ENCODE results near the gene GIGYF1. TPM values are rescaled to one million over a fixed set of nuclear protein-coding genes. Genes with fewer than 3 reads are reported as not detected.

GIGYF1 gene
- total and polyA plus RNA-seq, 2 of the 13 experiments (the other 11 are each of a cell fraction or from before 2014, with no cell fraction given): 7.6 to 16.1 TPM

- TF ChIP-seq ZMYM4 (CRISPR knock-in tag; IDR thresholded peaks at IDR 0.05) (no peak), ZNF790 (CRISPR knock-in tag; IDR thresholded peaks at IDR 0.05; ENCODE audit: borderline replicate concordance) (peak; percentile 23; the same call in 1 of the 2 replicates), ZNF784 (CRISPR knock-in tag; IDR thresholded peaks at IDR 0.05; ENCODE audit: borderline replicate concordance) (peak; percentile 82), ZNF260 (CRISPR knock-in tag; IDR thresholded peaks at IDR 0.05; ENCODE audit: borderline replicate concordance, low read depth) (no peak), AKNA (CRISPR knock-in tag; IDR thresholded peaks at IDR 0.05; ENCODE audit: borderline replicate concordance) (no peak), ZFP37 (CRISPR knock-in tag; IDR thresholded peaks at IDR 0.05; ENCODE audit: borderline replicate concordance) (0 out of 2 replicates have a peak, but pooled peaks have one; percentile 28), ZNF138 (CRISPR knock-in tag; IDR thresholded peaks at IDR 0.05; ENCODE audit: low read depth) (no peak), ZNF256 (CRISPR knock-in tag; conservative IDR thresholded peaks at IDR 0.05) (peak; percentile 69; the same call in 1 of the 2 replicates), FOXJ3 (CRISPR knock-in tag; IDR thresholded peaks at IDR 0.05; ENCODE audit: borderline replicate concordance) (peak; percentile 63; the same call in 1 of the 2 replicates), ZNF770 (CRISPR knock-in tag; IDR thresholded peaks at IDR 0.05) (peak; percentile 65), MYPOP (CRISPR knock-in tag; IDR thresholded peaks at IDR 0.05) (no peak; the same call in 1 of the 2 replicates), ZNF557 (CRISPR knock-in tag; IDR thresholded peaks at IDR 0.05) (0 out of 2 replicates have a peak, but pooled peaks have one; percentile 72), USF2 (IDR thresholded peaks at IDR 0.05; ENCODE audit: low read depth, low read length) (no peak), USF2 (CRISPR knock-in tag; IDR thresholded peaks at IDR 0.05; ENCODE audit: borderline replicate concordance) (peak; percentile 0; the same call in 1 of the 2 replicates), DPF2 (CRISPR knock-in tag; IDR thresholded peaks at IDR 0.05; ENCODE audit: borderline replicate concordance, low read depth) (0 out of 2 replicates have a peak, but pooled peaks have one; percentile 18), ZNF563 (CRISPR knock-in tag; IDR thresholded peaks at IDR 0.05) (peak; percentile 87), MYNN (CRISPR knock-in tag; IDR thresholded peaks at IDR 0.05; ENCODE audit: low read depth) (peak; percentile 25; the same call in 1 of the 2 replicates)
These were observed 11.3 kb upstream of the GIGYF1 start (continued) for GRCh38 chr7:100705320-100705752.

Data from HepG2 (cell line).